SK-N-SH (cell line): Measurements from ENCODE around the gene ASCL2. TPM values are rescaled to one million over a fixed set of nuclear protein-coding genes. Genes with fewer than 3 reads are reported as not detected.

Experiments used
- CTCF ChIA-PET: fragments of 300-600, 350-600 bp; formaldehyde crosslinking; extraction: SDS; loops from one replicate; lab custom pipeline; 2021; lab: Yijun Ruan, JAX
- POLR2A ChIA-PET: fragments of 350-600 bp; sonication (Branson Sonifier 250); formaldehyde crosslinking; extraction: SDS; loops from one replicate; lab custom pipeline; 2020; ENCODE audit warnings: antibody characterized with exemption, inconsistent platforms; lab: Yijun Ruan, JAX
- DNase-seq: peaks from one replicate; pipeline ENCODE4 v3.0.0; 2012
- H2AFZ ChIP-seq: fragments of 200-600 bp; sonication (generic); 2 replicates; pipeline ENCODE4 v1.8.1; 2016; ENCODE audit warnings: antibody characterized with exemption, mild to moderate bottlenecking, low read depth
- H3F3A ChIP-seq: fragments of 200-600 bp; sonication (generic); replicated peaks from 2 replicates; pipeline ENCODE3; 2016; ENCODE audit warnings: antibody characterized with exemption, mild to moderate bottlenecking; ENCODE audit not compliant: insufficient read depth
- H3K27ac ChIP-seq, 2 experiments: fragments of 200-500 bp in 1 of 2; fragments of 200-600 bp in 1 of 2; sonication (Bioruptor generic) in 1 of 2; sonication (generic), shearing (Covaris generic) in 1 of 2; 2 replicates each; pipeline versions ENCODE4 v1.5.1 to v1.6.1; 2014 to 2016; ENCODE audit warnings: low read depth in 2 of 2, inconsistent platforms in 1 of 2, low read length in 1 of 2, mild to moderate bottlenecking in 1 of 2, mixed read lengths in 1 of 2
- H3K27me3 ChIP-seq: fragments of 200-600 bp; sonication (generic), shearing (Covaris generic); 2 replicates; pipeline ENCODE4 v1.6.1; 2016; ENCODE audit warnings: mixed run types; ENCODE audit not compliant: insufficient read depth
- H3K36me3 ChIP-seq, 2 experiments: fragments of 200-500 bp in 1 of 2; fragments of 200-600 bp in 1 of 2; sonication (Bioruptor generic) in 1 of 2; sonication (generic) in 1 of 2; replicated peaks in 1 of 2; 2 replicates each; pipeline versions ENCODE3 to v1.5.1; 2014 to 2016; ENCODE audit warnings: low read length in 1 of 2, mild to moderate bottlenecking in 1 of 2; ENCODE audit not compliant: insufficient read depth in 2 of 2, control insufficient read depth in 1 of 2
- H3K4me1 ChIP-seq, 2 experiments: fragments of 200-500 bp in 1 of 2; fragments of 200-600 bp in 1 of 2; sonication (Bioruptor generic) in 1 of 2; sonication (generic), shearing (Covaris generic) in 1 of 2; 2 replicates each; pipeline versions ENCODE4 v1.5.1 to v1.6.1; 2014 to 2016; ENCODE audit warnings: low read depth in 1 of 2, low read length in 1 of 2, mixed run types in 1 of 2; ENCODE audit not compliant: insufficient read depth in 2 of 2, control insufficient read depth in 1 of 2
- H3K4me2 ChIP-seq: fragments of 200-600 bp; sonication (generic), shearing (Covaris generic); 2 replicates; pipeline ENCODE4 v1.6.1; 2017; ENCODE audit warnings: mixed run types
- H3K4me3 ChIP-seq, 2 experiments: fragments of 200-500 bp in 1 of 2; fragments of 200-600 bp in 1 of 2; sonication (Bioruptor generic) in 1 of 2; sonication (generic), shearing (Covaris generic) in 1 of 2; 2 replicates each; pipeline versions ENCODE4 v1.5.1 to v1.8.1; 2014 to 2016; ENCODE audit warnings: low read depth in 2 of 2, inconsistent platforms in 1 of 2, low read length in 1 of 2, mild to moderate bottlenecking in 1 of 2, mixed read lengths in 1 of 2, moderate library complexity in 1 of 2
- H3K79me2 ChIP-seq: fragments of 200-600 bp; sonication (generic); 2 replicates; pipeline ENCODE4 v1.8.1; 2017; ENCODE audit warnings: mild to moderate bottlenecking; ENCODE audit not compliant: insufficient read depth
- H3K9ac ChIP-seq: fragments of 200-600 bp; sonication (generic); 2 replicates; pipeline ENCODE4 v1.6.1; 2017; ENCODE audit warnings: mixed run types
- H3K9me2 ChIP-seq: fragments of 200-600 bp; sonication (generic); 2 replicates; pipeline ENCODE4 v1.6.1; 2017; ENCODE audit warnings: mixed run types
- H3K9me3 ChIP-seq: fragments of 200-600 bp; sonication (generic); 2 replicates; pipeline ENCODE4 v1.6.1; 2017; ENCODE audit warnings: mixed run types, mild to moderate bottlenecking, moderate library complexity
- H4K20me1 ChIP-seq: fragments of 200-600 bp; sonication (generic); 2 replicates; pipeline ENCODE4 v1.6.1; 2017; ENCODE audit warnings: mild to moderate bottlenecking, mixed run types; ENCODE audit not compliant: insufficient read depth
- ELF1 ChIP-seq: IDR thresholded peaks from 2 replicates; pipeline ENCODE4 v1.4.0; 2012
- EZH2phosphoT487 ChIP-seq: fragments of 200-600 bp; sonication (generic); IDR thresholded peaks from 2 replicates; pipeline ENCODE4 v1.6.1; 2017; ENCODE audit warnings: low read depth, mixed run types, mild to moderate bottlenecking, antibody characterized with exemption, moderate library complexity, borderline replicate concordance
- FOSL2 ChIP-seq: IDR thresholded peaks from 2 replicates; pipeline ENCODE4 v1.4.0; 2012; ENCODE audit warnings: low read depth, mild to moderate bottlenecking, moderate library complexity, borderline replicate concordance
- FOXM1 ChIP-seq: IDR thresholded peaks from 2 replicates; pipeline ENCODE4 v1.4.0; 2012; ENCODE audit warnings: low read depth, mild to moderate bottlenecking
- GATA2 ChIP-seq: sonication (generic); formaldehyde crosslinking; IDR thresholded peaks from 2 replicates; pipeline ENCODE4 v1.5.0; 2020; ENCODE audit warnings: mild to moderate bottlenecking, missing genetic modification reagents
- MEF2A ChIP-seq: IDR thresholded peaks from 2 replicates; pipeline ENCODE4 v1.4.0; 2012; ENCODE audit warnings: low read depth, borderline replicate concordance
- NFIC ChIP-seq: IDR thresholded peaks from 2 replicates; pipeline ENCODE4 v1.4.0; 2012; ENCODE audit warnings: borderline replicate concordance
- NRF1 ChIP-seq: IDR thresholded peaks from 2 replicates; pipeline ENCODE4 v1.6.1; 2012; ENCODE audit warnings: low read depth, mild to moderate bottlenecking, low read length
- POLR2AphosphoS5 ChIP-seq: IDR thresholded peaks from 2 replicates; pipeline ENCODE4 v1.6.1; 2012; ENCODE audit warnings: low read depth, low read length
- RXRA ChIP-seq: IDR thresholded peaks from 2 replicates; pipeline ENCODE4 v1.4.0; 2012; ENCODE audit warnings: low read depth, mild to moderate bottlenecking, borderline replicate concordance
- SMC3 ChIP-seq: IDR thresholded peaks from 2 replicates; pipeline ENCODE4 v1.6.1; 2012; ENCODE audit warnings: low read depth, low read length, improper control_type of control experiment
- TCF12 ChIP-seq: IDR thresholded peaks from 2 replicates; pipeline ENCODE4 v1.4.0; 2012
- USF2 ChIP-seq: fragments of 150-350 bp; IDR thresholded peaks from 2 replicates; pipeline ENCODE4 v1.6.1; 2017; ENCODE audit warnings: antibody characterized with exemption, low read length, low read depth, borderline replicate concordance
- YY1 ChIP-seq: IDR thresholded peaks from 2 replicates; pipeline ENCODE4 v1.4.0; 2012; ENCODE audit warnings: low read depth, mild to moderate bottlenecking
- WGBS: methylation state at CpG from one replicate; pipeline ENCODE4 v1.1.6; 2017; ENCODE audit warnings: low lambda C conversion rate; 5-methylcytosine and 5-hydroxymethylcytosine counted together
- polyA plus RNA-seq, 3 experiments: library from polyadenylated mRNA; depleted of rRNA; stranded (reverse); fragments of >200 nt; gene quantifications; 2 replicates each; pipeline ENCODE4 v1.2.3, GENCODE V29; 2012
- TF ChIP-seq, protein P1 (sequence below): IDR thresholded peaks from 2 replicates; pipeline ENCODE4; 2012
- TF ChIP-seq, protein P2 (sequence below): IDR thresholded peaks from 2 replicates; pipeline ENCODE4 v1.6.1; 2012; ENCODE audit warnings: mild to moderate bottlenecking, low read depth, low read length, moderate library complexity
- TF ChIP-seq, protein P3 (sequence below): IDR thresholded peaks from 2 replicates; pipeline ENCODE4 v1.4.0; 2012; ENCODE audit warnings: low read depth, borderline replicate concordance

The ASCL2 gene
- polyA plus RNA-seq, 1 of the 3 experiments (the other 2 are of a cell fraction), result not detected

DNA sequence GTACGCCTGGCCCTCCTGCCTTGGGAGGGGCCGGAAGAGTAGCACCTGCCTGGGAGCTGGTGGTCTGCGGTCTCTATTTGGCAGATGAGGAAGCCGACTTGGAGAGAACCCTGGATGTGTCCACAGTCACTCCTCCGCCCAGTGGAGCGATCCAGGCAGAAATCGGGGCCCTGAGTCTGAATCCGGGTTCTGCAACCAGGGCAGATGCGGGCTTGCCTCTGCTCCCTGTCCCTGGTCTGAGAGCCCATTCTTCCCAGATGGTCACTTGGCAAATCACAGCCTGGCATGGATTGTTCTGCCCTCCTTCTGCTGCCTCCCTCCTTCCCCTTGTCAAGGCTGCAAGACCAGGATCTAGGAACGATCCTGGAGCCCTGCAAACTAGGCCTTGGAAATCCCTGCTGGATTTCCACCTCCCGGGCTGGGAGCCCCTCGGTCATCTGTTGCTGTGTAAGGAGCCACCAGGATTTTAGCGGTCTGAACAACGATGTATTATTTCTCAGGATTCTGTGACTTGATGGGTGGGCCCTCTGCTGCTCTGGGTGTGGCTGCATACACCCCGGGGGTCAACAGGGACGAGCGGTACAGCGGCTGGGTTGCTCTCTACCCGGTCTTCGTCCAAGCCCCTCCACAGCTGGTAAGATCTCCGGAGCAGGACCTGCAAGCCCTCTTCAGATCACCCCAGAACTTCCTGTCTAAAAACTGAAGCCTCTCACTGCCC lies 2.0 kb upstream of the ASCL2 start:
- Histone ChIP-seq H2AFZ (no peak overlapping the region), H3K9me2 (no peaks in the 10 kb centered on the region)
- WGBS, result 50% methylated on average over 1 of the region's 21 CpGs

GRCh38 chr11:2271327-2272227 lies 1.2 kb upstream of the ASCL2 start:
- Histone ChIP-seq H3K4me3 (no peak overlapping the region), H3K9me3 (no peaks in the 10 kb centered on the region), H3F3A (no peaks in the 10 kb centered on the region), H3K79me2 (no peaks in the 10 kb centered on the region), H2AFZ (no peak overlapping the region), H3K9me2 (no peaks in the 10 kb centered on the region), H3K36me3 (no peaks in the 10 kb centered on the region), H3K4me2 (no peak overlapping the region), H3K27ac (no peak overlapping the region), H4K20me1 (no peaks in the 10 kb centered on the region), H3K4me1 (no peaks in the 10 kb centered on the region), H3K9ac (no peak overlapping the region), H3K27me3 (peaks cover 29% of the 10 kb centered on the region)
- DNase-seq, result no peak
- 40% methylated on average over 25 of the region's 45 CpGs for WGBS
- CTCF ChIA-PET, result interaction anchor here (0.6 to 1.4 kb wide), 3 partner anchors 23 to 260 kb away, joined by 3 read pairs; no protein-coding TSS in a partner anchor
- POLR2A ChIA-PET, result no interaction called here
- TF ChIP-seq GATA2 (CRISPR knock-in tag) (no peak), SMC3 (no peak), FOSL2 (no peak), FOXM1 (no peak), POLR2AphosphoS5 (no peak), NRF1 (no peak), EZH2phosphoT487 (no peak), RXRA (no peak), NFIC (no peak), YY1 (no peak), ELF1 (no peak), MEF2A (no peak), USF2 (no peak), TCF12 (no peak)
- TF ChIP-seq, protein P1, sequence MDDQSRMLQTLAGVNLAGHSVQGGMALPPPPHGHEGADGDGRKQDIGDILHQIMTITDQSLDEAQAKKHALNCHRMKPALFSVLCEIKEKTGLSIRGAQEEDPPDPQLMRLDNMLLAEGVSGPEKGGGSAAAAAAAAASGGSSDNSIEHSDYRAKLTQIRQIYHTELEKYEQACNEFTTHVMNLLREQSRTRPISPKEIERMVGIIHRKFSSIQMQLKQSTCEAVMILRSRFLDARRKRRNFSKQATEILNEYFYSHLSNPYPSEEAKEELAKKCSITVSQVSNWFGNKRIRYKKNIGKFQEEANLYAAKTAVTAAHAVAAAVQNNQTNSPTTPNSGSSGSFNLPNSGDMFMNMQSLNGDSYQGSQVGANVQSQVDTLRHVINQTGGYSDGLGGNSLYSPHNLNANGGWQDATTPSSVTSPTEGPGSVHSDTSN, result no peak
- TF ChIP-seq, protein P2, sequence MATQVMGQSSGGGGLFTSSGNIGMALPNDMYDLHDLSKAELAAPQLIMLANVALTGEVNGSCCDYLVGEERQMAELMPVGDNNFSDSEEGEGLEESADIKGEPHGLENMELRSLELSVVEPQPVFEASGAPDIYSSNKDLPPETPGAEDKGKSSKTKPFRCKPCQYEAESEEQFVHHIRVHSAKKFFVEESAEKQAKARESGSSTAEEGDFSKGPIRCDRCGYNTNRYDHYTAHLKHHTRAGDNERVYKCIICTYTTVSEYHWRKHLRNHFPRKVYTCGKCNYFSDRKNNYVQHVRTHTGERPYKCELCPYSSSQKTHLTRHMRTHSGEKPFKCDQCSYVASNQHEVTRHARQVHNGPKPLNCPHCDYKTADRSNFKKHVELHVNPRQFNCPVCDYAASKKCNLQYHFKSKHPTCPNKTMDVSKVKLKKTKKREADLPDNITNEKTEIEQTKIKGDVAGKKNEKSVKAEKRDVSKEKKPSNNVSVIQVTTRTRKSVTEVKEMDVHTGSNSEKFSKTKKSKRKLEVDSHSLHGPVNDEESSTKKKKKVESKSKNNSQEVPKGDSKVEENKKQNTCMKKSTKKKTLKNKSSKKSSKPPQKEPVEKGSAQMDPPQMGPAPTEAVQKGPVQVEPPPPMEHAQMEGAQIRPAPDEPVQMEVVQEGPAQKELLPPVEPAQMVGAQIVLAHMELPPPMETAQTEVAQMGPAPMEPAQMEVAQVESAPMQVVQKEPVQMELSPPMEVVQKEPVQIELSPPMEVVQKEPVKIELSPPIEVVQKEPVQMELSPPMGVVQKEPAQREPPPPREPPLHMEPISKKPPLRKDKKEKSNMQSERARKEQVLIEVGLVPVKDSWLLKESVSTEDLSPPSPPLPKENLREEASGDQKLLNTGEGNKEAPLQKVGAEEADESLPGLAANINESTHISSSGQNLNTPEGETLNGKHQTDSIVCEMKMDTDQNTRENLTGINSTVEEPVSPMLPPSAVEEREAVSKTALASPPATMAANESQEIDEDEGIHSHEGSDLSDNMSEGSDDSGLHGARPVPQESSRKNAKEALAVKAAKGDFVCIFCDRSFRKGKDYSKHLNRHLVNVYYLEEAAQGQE, result no peak

More for the DNA sequence above, 2.0 kb upstream of the ASCL2 start:
- TF ChIP-seq, protein P3, sequence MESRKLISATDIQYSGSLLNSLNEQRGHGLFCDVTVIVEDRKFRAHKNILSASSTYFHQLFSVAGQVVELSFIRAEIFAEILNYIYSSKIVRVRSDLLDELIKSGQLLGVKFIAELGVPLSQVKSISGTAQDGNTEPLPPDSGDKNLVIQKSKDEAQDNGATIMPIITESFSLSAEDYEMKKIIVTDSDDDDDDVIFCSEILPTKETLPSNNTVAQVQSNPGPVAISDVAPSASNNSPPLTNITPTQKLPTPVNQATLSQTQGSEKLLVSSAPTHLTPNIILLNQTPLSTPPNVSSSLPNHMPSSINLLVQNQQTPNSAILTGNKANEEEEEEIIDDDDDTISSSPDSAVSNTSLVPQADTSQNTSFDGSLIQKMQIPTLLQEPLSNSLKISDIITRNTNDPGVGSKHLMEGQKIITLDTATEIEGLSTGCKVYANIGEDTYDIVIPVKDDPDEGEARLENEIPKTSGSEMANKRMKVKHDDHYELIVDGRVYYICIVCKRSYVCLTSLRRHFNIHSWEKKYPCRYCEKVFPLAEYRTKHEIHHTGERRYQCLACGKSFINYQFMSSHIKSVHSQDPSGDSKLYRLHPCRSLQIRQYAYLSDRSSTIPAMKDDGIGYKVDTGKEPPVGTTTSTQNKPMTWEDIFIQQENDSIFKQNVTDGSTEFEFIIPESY, result no peak
- TF ChIP-seq FOXM1, result no peak
- H3F3A ChIP-seq, result no peaks in the 10 kb centered on the region
- no peaks in the 10 kb centered on the region for H3K79me2 ChIP-seq
- no peaks in the 10 kb centered on the region for H4K20me1 ChIP-seq
- no peak overlapping the region for H3K4me2 ChIP-seq
- H3K36me3 ChIP-seq, result no peaks in the 10 kb centered on the region
- H3K4me1 ChIP-seq, result no peaks in the 10 kb centered on the region
- H3K4me3 ChIP-seq, result no peak overlapping the region
- ChIA-PET CTCF (interaction anchor here (1.4 kb wide), 2 partner anchors 148 to 259 kb away, joined by 3 read pairs; no protein-coding TSS in a partner anchor), POLR2A (no interaction called here)
- no peak overlapping the region for H3K9ac ChIP-seq
- H3K27ac ChIP-seq, result no peak overlapping the region
- H3K27me3 ChIP-seq, result peaks cover 29% of the 10 kb centered on the region
- no peaks in the 10 kb centered on the region for H3K9me3 ChIP-seq
- no peak for DNase-seq
